ENCODE data around the gene PRRX1.

PRRX1 gene

DNA sequence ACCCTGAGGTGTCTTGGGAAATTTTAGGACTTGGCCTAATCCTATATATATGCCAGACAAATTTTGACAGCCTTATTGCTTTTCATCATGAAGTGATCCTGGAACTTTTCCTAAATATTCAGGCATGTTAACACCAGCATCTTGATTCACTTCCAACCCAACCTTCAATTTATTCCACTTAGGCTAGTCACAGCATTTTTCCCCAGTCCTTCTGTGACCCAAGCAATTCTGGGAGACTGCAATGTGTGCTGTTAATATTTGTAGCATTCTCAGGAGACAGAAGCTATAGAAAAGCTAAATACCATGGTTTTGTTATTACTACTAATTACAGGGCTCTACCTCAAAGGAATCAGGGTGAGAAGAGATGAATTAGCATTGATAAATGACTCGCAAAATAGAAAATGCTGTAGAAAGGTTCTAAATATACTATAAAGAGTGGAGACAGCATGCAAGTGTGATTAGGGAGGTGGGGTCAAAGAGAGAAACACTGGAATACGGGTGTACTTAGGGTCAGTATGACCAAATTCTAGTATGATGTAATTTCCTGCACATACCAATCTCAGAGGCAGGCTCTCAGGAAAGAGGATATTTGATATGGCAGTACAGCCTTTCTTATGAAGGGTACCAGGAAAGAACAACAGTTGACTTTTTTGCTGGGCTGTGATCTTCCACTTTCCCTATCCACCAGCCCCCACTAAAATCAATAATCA lies 29.1 kb downstream of the PRRX1 start:
- Histone ChIP-seq H3K27me3 (ENCODE audit: low read depth, low read length) (no peaks in the 10 kb centered on the region), H3K9me3 (ENCODE audit: insufficient read depth, low read length) (no peaks in the 10 kb centered on the region), H3K79me2 (ENCODE audit: low read length) (no peaks in the 10 kb centered on the region), H4K20me1 (ENCODE audit: insufficient read depth, low read length) (no peaks in the 10 kb centered on the region), H3K36me3 (replicated peaks; ENCODE audit: low read depth, low read length) (no peaks in the 10 kb centered on the region), H3K4me1 (ENCODE audit: low read length) (peaks cover 9% of the 10 kb centered on the region), H3K27ac (ENCODE audit: low read length) (no peak overlapping the region), H3K9ac (ENCODE audit: low read length) (no peak overlapping the region), H3K4me2 (ENCODE audit: low read length) (no peak overlapping the region), H3K4me3 (ENCODE audit: low read length) (no peak overlapping the region), H2AFZ (ENCODE audit: low read depth, low read length) (no peak overlapping the region)
- TF ChIP-seq EZH2phosphoT487 (IDR thresholded peaks at IDR 0.05; ENCODE audit: low read depth) = no peak
- TF ChIP-seq, protein P1, sequence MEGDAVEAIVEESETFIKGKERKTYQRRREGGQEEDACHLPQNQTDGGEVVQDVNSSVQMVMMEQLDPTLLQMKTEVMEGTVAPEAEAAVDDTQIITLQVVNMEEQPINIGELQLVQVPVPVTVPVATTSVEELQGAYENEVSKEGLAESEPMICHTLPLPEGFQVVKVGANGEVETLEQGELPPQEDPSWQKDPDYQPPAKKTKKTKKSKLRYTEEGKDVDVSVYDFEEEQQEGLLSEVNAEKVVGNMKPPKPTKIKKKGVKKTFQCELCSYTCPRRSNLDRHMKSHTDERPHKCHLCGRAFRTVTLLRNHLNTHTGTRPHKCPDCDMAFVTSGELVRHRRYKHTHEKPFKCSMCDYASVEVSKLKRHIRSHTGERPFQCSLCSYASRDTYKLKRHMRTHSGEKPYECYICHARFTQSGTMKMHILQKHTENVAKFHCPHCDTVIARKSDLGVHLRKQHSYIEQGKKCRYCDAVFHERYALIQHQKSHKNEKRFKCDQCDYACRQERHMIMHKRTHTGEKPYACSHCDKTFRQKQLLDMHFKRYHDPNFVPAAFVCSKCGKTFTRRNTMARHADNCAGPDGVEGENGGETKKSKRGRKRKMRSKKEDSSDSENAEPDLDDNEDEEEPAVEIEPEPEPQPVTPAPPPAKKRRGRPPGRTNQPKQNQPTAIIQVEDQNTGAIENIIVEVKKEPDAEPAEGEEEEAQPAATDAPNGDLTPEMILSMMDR (IDR thresholded peaks at IDR 0.05; ENCODE audit: low read depth, low read length) = no peak

DNA sequence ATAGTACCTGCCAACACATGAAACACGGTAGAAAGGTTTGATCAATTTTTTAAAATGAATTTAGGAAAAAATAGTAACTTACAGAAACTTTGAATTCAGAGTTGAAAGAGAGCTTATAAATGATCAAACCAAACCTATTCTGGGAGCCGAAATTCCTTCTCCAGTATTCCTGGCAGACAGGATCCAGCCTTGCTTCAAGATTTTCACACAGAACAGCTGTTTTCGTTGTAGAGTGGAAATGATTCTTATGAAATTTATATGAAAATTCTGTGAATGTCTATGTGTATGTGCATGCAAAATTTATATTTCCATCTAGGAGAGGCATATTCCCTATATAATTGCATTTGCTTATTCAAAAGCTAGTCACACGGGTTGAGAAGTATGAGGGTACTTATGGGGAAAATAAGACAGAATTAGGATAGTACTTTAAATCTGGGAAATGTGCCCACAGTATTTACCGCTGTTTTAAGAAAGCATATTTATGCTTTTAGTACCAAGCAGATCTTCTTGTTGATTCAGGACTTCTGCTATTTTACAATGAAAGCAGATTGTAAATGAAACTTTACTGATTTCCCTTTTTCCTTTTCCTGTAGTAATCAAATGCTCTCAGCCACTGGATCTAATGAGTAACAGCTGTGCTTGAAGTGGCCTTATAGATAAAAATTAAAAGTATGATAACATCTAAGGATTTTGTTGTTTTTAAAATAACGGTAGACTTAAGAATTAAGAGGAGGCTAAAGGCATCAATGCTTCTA lies 30.4 kb downstream of the PRRX1 start:
- Histone ChIP-seq H3K9ac (ENCODE audit: low read length) (no peak overlapping the region), H3K4me3 (ENCODE audit: low read length) (no peak overlapping the region), H3K4me1 (ENCODE audit: low read length) (peaks cover 6% of the 10 kb centered on the region), H3K36me3 (replicated peaks; ENCODE audit: low read depth, low read length) (no peaks in the 10 kb centered on the region), H2AFZ (ENCODE audit: low read depth, low read length) (no peak overlapping the region), H3K27me3 (ENCODE audit: low read depth, low read length) (no peaks in the 10 kb centered on the region), H4K20me1 (ENCODE audit: insufficient read depth, low read length) (no peaks in the 10 kb centered on the region), H3K4me2 (ENCODE audit: low read length) (no peak overlapping the region), H3K9me3 (ENCODE audit: insufficient read depth, low read length) (no peaks in the 10 kb centered on the region), H3K27ac (ENCODE audit: low read length) (no peak overlapping the region), H3K79me2 (ENCODE audit: low read length) (no peaks in the 10 kb centered on the region)
- TF ChIP-seq EZH2phosphoT487 (IDR thresholded peaks at IDR 0.05; ENCODE audit: low read depth) = no peak
- TF ChIP-seq, protein P1 (IDR thresholded peaks at IDR 0.05; ENCODE audit: low read depth, low read length) = no peak

DNA sequence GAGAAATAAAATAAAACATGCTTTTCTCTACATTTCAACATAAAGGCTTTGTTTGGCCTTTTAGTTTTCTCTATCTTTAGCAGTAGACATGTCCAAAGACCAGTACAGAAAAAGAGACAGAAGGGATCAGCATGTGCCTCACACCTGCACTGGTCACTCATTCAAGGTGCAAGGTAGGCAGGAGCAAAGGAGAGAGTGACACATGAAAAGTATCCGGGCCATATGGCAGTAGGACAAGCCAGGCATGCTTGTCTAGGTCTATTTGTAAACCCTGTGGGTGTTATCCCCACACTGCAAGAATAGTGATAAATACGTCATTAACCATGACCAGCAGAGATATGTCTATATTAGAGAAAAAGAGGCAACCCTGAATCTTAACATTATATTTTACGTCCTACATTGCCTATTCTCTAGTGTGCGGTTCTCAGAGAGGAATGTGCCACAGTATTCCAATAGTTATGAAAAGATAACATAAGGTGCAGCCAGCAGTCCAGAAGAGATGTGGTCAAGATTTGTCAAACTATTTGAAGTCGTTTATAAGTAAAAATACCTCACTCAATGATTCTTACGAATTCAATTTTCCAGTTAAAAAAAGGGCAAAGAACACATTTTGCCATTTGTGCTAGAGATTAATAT lies 32.1 kb downstream of the PRRX1 start:
- Histone ChIP-seq H2AFZ (ENCODE audit: low read depth, low read length) (no peak overlapping the region), H4K20me1 (ENCODE audit: insufficient read depth, low read length) (no peaks in the 10 kb centered on the region), H3K4me3 (ENCODE audit: low read length) (no peak overlapping the region), H3K79me2 (ENCODE audit: low read length) (no peaks in the 10 kb centered on the region), H3K4me2 (ENCODE audit: low read length) (no peak overlapping the region), H3K27ac (ENCODE audit: low read length) (no peak overlapping the region), H3K9ac (ENCODE audit: low read length) (no peak overlapping the region), H3K4me1 (ENCODE audit: low read length) (no peaks in the 10 kb centered on the region), H3K36me3 (replicated peaks; ENCODE audit: low read depth, low read length) (no peaks in the 10 kb centered on the region), H3K27me3 (ENCODE audit: low read depth, low read length) (no peaks in the 10 kb centered on the region), H3K9me3 (ENCODE audit: insufficient read depth, low read length) (no peaks in the 10 kb centered on the region)
- TF ChIP-seq EZH2phosphoT487 (IDR thresholded peaks at IDR 0.05; ENCODE audit: low read depth) = no peak
- TF ChIP-seq, protein P1 (IDR thresholded peaks at IDR 0.05; ENCODE audit: low read depth, low read length) = no peak

Data from OCI-LY3 (cell line).